Right renal cortex interstitium (tissue), 3 donors: ENCODE measurements around the gene VMP1. TPM values are rescaled to one million over a fixed set of nuclear protein-coding genes. Genes with fewer than 3 reads are reported as not detected.
"Not testable (repeated sequence)": the region's sequence is repeated elsewhere in the genome, so short reads cannot be mapped to it uniquely, and the experiment has no call there.

Source experiments
- DNase-seq, 3 donors: peaks; one replicate each; pipeline ENCODE4 v3.0.0-alpha.2; 2013; ENCODE audit warnings: low read depth in 3 of 3, low spot score in 2 of 3
- polyA plus RNA-seq, 3 donors: library from polyadenylated mRNA; unstranded; fragments of 120-200 nt; gene quantifications; one replicate each; pipeline ENCODE4 v1.2.1, GENCODE V29; 2013; ENCODE audit not compliant: insufficient read length in 3 of 3

VMP1 gene
- polyA plus RNA-seq, 3 donors = 112 to 132 (median 123) TPM

- no peak for DNase-seq
Observed at GRCh38 chr17:59752922-59753321, 45.5 kb downstream of the VMP1 start.

DNA sequence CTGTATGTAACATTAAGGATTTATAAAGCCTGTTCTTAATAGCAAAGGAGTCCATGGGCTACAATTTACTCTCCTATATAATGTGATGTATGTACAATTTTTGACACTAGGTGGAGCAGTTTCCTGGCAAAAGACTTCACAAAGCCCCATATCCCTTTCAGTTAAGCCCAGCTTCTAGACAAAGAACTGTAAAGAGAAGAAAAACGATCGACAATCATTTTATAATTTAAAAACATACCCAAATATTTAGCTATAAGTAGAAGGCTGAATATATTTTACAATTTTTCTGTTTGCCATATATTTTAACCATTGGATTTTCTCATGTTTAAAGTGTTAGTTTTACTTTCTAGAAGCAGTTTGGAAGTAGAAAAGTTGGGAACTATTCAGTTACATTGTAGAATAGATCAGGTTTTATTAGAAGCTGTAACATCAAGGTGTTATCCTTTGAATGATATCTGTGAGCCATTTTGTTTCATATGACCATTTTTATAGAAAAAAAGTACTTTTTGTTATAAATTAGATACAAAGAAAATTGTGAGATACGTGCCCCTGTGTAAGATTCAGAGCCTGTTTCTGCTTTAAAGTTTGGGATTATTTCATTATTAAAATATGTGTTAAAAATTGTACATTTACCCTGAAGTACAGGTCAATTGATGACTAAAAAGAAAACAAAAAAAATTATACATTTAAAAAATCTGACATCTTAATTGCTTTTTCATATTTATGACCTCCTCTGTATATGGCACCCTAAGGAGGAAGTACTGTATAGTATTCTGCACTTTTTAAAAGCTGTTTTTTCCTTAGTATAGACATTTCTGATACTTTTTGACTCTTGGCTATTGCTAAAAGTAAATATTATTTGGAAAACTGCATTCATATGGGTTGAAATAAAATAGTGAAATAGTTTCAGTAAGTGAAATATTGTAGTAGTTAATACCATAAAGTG, 46.3 kb downstream of the VMP1 start:
- DNase-seq = peak; percentile 80 to 89 (median 83)

- no peak for DNase-seq
Observed at GRCh38 chr17:59754552-59754951, 47.1 kb downstream of the VMP1 start.

DNA sequence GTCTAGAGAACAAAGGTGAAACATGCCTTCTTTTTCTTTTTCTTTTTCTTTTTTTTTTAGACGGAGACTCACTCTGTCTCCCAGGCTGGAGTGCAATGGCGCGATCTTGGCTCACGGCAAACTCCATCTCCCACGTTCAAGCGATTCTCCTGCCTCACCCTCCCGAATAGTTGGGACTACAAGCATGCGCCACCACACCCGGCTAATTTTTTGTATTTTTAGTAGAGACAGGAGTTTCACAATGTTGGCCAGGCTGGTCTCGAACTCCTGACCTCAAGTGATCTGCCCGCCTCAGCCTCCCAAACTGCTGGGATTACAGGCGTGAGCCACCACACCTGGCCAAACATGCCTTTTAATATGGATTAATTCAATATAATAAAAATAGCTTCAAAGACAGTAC, 47.6 kb downstream of the VMP1 start:
- DNase-seq = not testable (repeated sequence)

DNA sequence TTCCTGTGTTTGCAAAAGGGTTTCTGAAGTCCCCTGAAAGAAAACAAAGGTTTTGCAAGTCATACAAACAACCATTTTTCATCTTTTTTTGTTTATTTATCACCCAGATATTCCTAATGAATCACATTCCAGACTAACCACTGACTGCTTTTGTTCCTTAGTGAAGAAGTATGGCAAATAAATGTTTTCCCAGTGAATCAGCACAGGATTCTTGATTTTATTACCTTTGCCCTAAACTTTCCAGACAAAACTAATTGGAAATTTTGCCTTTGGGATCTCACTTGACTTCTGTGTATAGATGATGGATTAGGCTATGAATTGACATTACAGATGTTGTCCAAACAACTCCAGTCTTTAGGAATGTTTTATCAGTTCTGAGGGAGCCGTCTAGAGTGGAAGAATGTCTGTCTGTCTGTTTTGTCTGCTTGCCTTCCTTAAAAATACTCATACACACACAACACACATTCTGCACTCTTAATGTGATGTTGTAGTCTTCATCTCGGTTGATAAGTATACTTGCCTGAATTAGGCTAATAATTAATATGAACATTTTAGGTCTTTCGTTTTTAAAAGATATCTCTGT, 48.9 kb downstream of the VMP1 start:
- DNase-seq = no peak

DNA sequence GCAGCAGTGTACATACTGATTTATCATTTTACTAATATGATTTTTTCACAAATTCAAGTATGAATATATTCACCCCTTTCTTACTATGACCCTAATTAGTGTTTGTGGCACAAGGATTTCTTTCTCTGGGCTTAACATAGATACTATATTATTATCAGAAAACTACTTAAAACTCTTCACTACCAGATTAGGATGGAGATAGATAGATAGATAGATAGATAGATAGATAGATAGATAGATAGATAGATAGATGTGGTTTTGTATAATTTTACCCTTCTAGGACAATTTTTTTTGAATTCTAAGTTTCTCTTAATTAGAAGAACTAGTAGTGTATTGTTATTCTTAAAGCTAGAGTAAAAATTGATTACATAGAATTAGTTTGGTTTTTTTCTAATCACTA, 49.6 kb downstream of the VMP1 start:
- DNase-seq = no peak

DNA sequence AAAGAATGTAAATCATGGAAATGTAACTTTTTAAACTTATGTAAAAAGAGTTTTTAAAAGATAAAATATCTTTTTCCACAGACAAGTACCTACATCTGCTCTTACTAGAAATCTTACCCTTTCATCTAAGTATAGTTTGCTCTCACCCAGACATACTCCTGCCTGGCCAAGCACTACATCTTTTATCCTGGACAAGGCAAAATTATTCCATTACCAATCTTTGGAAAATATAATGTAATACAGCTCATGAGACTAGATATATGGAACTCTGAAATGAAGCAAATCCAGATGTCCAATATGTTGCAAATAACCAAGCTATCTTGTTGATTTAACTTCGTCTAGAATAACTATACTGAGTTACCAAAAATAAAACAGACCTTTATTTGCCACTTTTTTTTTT, 50.0 kb downstream of the VMP1 start:
- no peak for DNase-seq

DNA sequence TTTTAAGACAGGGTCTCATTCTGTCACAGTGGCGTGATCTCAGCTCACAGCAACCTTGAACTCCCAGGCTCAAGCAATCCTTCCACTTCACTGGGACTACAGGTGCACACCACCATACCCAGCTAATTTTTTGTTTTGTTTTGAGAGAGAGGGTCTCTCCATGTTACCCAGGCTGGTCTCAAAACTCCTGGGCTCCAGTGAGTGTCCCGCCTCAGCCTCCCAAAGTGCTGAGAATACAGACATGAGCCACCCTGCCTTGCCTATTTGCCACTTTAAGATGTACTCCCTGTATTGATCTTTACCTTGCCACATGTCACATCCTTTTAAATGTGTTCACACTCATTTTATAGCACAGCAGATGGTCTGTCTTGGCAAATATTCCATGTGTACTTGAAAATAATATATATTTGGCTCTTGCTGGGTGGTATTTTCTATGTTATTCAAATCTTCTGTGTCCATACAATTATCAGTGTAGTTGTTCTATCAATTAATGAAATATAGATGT, 50.5 kb downstream of the VMP1 start:
- no peak for DNase-seq

- DNase-seq = not testable (repeated sequence)
Observed at GRCh38 chr17:59758998-59759651, 51.7 kb downstream of the VMP1 start.

DNA sequence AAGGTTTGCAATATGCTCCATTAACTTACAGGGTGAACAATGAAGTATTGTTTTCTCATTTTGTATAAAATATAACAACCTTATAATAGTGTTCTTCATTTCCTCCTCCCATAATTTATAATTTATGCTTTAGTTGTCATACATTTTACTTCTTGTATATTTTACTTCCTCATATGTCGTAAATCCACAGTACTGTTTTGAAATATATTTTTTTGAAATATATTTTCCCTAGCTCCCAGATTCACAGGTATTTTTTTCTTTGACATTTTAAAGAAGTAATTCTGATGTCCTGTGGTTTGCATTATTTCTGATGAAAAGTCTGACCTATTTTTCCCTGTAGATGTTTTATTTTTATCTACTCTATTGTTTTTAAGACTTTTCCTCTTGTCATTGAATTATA, 52.7 kb downstream of the VMP1 start:
- DNase-seq = no peak

- DNase-seq = no peak
Observed at GRCh38 chr17:59761385-59762048, 54.1 kb downstream of the VMP1 start.

GRCh38 chr17:59762049-59762823, 54.8 kb downstream of the VMP1 start:
- no peak for DNase-seq

GRCh38 chr17:59762824-59763374, 55.4 kb downstream of the VMP1 start:
- DNase-seq = no peak

DNA sequence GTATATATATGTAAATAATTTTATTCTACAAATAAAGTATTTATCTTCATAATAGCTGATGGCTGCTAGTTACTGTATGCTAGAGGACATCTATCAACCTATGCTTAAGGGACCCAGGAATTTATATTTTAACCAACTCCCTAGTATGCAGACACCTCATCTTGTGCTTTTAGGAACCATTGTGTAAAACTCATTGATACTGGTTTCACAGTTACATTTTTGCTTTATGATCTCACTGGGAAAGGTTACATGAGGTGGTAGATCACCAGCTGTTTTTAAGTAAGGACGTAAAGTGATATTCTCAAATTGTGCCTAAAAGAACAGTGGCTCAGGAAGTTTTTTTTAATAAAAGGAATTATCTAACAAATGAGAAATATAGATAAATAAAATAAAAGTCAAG, 56.4 kb downstream of the VMP1 start:
- DNase-seq = no peak

DNA sequence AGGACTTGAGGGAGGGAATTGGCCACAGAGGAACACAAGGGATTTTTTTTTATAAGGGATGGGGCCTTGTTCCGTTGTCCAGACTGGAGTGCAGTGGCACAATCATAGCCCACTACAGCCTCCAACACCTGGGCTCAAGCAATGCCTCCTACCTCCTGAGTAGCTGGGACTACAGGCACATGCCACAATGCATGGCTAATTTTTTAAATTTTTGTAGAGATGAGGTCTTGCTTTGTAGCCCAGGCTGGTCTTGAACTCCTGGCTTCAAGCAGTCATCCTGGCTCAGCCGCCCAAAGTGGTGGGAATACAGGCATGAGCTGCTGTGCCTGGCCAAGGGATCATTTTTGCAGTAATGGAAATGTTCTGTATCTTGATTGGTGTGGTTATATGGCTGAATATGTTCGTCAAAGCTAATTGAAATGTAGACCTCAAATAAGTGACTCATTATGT, 56.9 kb downstream of the VMP1 start:
- no peak for DNase-seq

DNA sequence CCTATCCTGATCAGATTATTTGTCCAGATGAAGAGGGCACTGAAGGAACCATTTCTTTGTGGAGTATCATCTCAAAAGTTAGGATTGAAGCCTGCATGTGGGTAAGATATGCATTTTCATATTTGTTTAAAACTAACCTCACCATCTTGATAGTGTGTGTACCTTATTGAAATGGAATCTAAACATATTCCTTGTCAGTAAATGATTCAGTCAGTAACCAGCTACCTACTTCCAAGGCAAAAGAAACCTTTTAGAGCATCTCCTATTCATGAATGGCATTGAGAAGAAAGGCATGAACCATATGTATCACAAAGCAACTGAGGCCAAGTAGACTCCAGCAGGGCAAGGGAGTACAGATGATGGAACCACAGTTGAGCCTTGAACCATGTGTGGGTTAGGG, 57.6 kb downstream of the VMP1 start:
- no peak for DNase-seq

- no peak for DNase-seq
Observed at GRCh38 chr17:59766491-59766890, 59.0 kb downstream of the VMP1 start.

- no peak for DNase-seq
Observed at GRCh38 chr17:59767176-59767575, 59.7 kb downstream of the VMP1 start.

DNA sequence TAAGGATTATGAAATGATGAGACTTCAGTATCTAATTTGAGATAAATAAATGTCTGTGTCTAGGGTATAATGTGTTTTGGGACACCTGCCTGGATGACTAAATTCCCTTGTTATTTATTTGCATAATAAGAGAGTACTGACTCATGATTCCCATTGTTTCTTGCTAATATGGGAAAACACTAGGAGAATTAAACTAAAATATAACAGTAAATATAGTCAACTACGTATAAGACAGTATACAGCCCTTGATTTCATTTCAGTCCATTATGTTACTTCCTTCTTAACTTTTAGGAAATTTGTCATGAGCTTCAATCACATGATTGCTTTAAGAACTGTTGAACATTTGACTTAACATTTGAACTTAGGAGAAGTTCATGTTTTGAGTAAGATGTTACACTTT, 62.4 kb downstream of the VMP1 start:
- no peak for DNase-seq

DNA sequence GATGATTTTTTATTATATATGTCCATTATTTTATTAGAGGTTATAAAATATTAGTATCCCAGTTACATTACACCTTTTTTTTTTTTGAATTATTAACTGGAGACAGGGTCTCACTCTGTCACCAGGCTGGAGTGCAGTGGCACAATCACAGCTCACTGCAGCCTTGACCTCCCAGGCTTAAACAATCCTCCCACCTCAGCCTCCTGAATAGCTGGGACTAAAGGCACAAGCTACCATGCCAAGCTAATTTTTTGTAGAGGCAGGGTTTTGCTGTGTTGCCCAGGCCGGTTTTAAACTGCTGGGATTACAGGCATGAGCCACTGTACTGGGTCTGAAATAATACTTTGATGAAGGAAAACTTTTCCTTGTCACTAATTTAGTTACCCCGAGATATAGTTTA, 63.6 kb downstream of the VMP1 start:
- DNase-seq = no peak
